GM21526 (cell line): Measurements from ENCODE around the gene FOXL3.
"Not testable (repeated sequence)": the region's sequence is repeated elsewhere in the genome, so short reads cannot be mapped to it uniquely, and the experiment has no call there.

Source experiments
- ATAC-seq: cut with Tn5 transposase; IDR thresholded peaks from one replicate; pipeline ENCODE4 v1.9.1; 2021; ENCODE audit warnings: moderate library complexity; ENCODE audit not compliant: unreplicated experiment, low FRiP score

The FOXL3 gene

GRCh38 chr7:254337-255037 is 35.5 kb upstream of the FOXL3 start:
- ATAC-seq: no peak

GRCh38 chr7:255038-255435 is 34.9 kb upstream of the FOXL3 start:
- ATAC-seq: no peak

- ATAC-seq: no peak
Observed at GRCh38 chr7:255721-256361, 34.1 kb upstream of the FOXL3 start.

- no peak for ATAC-seq
Observed at GRCh38 chr7:256461-256940, 33.5 kb upstream of the FOXL3 start.

GRCh38 chr7:256981-257646 is 32.9 kb upstream of the FOXL3 start:
- ATAC-seq: no peak

GRCh38 chr7:257647-257992 is 32.4 kb upstream of the FOXL3 start:
- ATAC-seq: no peak

GRCh38 chr7:258476-259190 is 31.3 kb upstream of the FOXL3 start:
- ATAC-seq: no peak

GRCh38 chr7:259191-259505 is 30.8 kb upstream of the FOXL3 start:
- ATAC-seq: no peak

- no peak for ATAC-seq
Observed at GRCh38 chr7:259751-260405, 30.1 kb upstream of the FOXL3 start.

- no peak for ATAC-seq
Observed at GRCh38 chr7:260441-261281, 29.3 kb upstream of the FOXL3 start.

GRCh38 chr7:261341-262250 is 28.4 kb upstream of the FOXL3 start:
- no peak for ATAC-seq

- ATAC-seq: no peak
Observed at GRCh38 chr7:262251-262572, 27.8 kb upstream of the FOXL3 start.

GRCh38 chr7:262631-263311 is 27.2 kb upstream of the FOXL3 start:
- ATAC-seq: not testable (repeated sequence)

- ATAC-seq: not testable (repeated sequence)
Observed at GRCh38 chr7:263483-264351, 26.3 kb upstream of the FOXL3 start.

GRCh38 chr7:264541-265191 is 25.3 kb upstream of the FOXL3 start:
- ATAC-seq: no peak

- ATAC-seq: no peak
Observed at GRCh38 chr7:265192-265997, 24.6 kb upstream of the FOXL3 start.
